BE2C (cell line): ENCODE data around the gene ORC3.

Experiments used
- DNase-seq: peaks from one replicate; pipeline ENCODE4 v3.0.0-alpha.2; 2020
- H3K27me3 ChIP-seq: fragments of 250-450 bp; sonication (Bioruptor Pico); 2 replicates; pipeline ENCODE4 v1.5.1; 2020; ENCODE audit warnings: mild to moderate bottlenecking
- H3K36me3 ChIP-seq: fragments of 250-450 bp; sonication (Bioruptor Pico); 2 replicates; pipeline ENCODE4 v1.5.1; 2020; ENCODE audit warnings: mild to moderate bottlenecking
- H3K4me1 ChIP-seq: fragments of 250-450 bp; sonication (Bioruptor Pico); 2 replicates; pipeline ENCODE4 v1.5.1; 2020
- H3K4me3 ChIP-seq: 2 replicates; pipeline ENCODE4 v1.5.1; 2011; ENCODE audit warnings: low read depth, low read length
- H3K9me3 ChIP-seq: fragments of 250-450 bp; sonication (Bioruptor Pico); 2 replicates; pipeline ENCODE4 v1.5.1; 2020
- TF ChIP-seq, protein P1 (sequence below): IDR thresholded peaks from 2 replicates; pipeline ENCODE4 v1.5.1; 2012; ENCODE audit warnings: mild to moderate bottlenecking, low read depth, low read length

The ORC3 gene

DNA sequence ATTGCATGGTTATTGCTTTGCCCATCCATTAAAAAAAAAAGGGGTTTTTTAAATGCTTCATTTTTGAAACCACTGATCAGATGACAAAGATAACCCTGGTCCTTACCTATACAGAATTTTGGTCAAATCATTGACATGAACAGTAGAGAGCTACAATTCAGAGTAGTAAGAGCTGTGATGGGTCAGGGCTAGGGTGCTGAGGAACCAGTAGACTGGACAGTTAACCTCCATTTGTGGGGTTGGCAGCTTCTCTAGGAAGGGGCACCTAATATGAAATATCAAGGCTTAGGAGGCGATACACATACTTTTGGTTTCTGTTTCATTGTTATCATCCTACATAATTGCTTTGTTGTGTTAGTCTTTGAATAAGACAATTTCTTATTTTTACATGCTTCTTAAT, 55.1 kb downstream of the ORC3 start:
- Histone ChIP-seq H3K27me3 (no peaks in the 10 kb centered on the region), H3K4me1 (no peaks in the 10 kb centered on the region), H3K36me3 (peaks cover 2% of the 10 kb centered on the region; the same call in 1 of the 2 replicates), H3K4me3 (no peak overlapping the region), H3K9me3 (no peaks in the 10 kb centered on the region)
- no peak for DNase-seq
- TF ChIP-seq, protein P1, sequence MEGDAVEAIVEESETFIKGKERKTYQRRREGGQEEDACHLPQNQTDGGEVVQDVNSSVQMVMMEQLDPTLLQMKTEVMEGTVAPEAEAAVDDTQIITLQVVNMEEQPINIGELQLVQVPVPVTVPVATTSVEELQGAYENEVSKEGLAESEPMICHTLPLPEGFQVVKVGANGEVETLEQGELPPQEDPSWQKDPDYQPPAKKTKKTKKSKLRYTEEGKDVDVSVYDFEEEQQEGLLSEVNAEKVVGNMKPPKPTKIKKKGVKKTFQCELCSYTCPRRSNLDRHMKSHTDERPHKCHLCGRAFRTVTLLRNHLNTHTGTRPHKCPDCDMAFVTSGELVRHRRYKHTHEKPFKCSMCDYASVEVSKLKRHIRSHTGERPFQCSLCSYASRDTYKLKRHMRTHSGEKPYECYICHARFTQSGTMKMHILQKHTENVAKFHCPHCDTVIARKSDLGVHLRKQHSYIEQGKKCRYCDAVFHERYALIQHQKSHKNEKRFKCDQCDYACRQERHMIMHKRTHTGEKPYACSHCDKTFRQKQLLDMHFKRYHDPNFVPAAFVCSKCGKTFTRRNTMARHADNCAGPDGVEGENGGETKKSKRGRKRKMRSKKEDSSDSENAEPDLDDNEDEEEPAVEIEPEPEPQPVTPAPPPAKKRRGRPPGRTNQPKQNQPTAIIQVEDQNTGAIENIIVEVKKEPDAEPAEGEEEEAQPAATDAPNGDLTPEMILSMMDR = no peak

DNA sequence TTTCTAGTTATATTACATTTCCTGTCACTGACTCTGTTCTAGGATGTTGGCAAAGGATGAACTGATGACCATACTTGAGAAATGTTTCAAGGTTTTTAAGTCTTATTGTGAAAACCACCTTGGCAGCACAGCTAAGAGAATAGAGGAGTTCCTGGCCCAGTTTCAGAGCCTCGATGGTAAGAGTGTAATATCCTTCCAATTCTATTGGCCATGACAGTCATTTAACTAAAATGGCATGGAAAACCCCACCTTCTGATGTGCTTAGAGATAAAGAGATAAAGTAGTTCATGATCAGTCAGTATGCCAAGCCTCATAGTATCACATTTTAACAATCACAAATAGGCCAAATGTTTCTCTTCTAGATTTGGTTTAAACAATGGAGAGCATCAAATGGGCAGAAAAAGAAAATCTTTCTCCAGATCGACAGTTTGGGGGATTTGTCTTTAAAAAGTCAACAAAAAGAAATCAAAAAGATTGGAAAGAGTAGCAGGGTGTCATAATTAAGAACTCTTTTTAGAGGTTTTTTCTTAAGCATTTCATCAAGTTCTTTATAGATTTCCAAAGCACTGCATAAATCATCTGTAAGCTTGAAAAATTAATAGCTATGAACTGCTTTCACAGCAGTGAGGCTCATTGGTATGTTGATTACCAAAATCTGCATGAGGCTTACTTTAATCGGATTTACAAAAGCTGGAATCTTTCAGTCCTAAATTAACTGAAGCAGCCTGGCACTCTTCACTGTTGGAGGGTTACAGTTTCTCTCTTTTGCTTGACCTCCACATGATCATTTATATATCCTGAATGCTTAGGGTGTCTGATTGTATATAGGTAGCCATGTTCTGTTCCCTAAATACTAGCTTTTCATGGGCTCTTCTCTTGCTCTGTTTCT, 63.4 kb downstream of the ORC3 start:
- H3K4me3 ChIP-seq = no peak overlapping the region
- no peaks in the 10 kb centered on the region for H3K27me3 ChIP-seq
- H3K9me3 ChIP-seq = no peaks in the 10 kb centered on the region
- no peak for DNase-seq
- H3K36me3 ChIP-seq = peaks cover 15% of the 10 kb centered on the region
- H3K4me1 ChIP-seq = no peaks in the 10 kb centered on the region
- TF ChIP-seq, protein P1 = no peak

DNA sequence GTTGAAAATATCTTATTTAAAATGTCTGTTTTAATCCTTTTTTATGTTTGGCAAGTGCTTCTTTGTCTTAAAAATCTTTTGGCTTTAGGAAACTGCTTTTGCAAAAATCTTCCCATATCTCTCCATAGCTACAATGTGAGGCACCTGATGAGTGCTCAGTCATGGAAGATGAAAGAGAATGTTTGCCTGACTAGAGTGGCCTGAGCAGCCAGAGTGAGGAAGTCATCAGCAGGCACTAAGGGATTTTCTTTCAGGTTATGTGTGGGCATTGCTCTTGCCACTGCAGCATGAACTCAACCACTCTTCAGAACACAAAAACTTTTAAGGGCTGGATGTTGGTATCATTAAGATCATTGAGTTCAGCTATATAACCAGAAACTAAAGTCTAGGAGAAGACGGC, 64.2 kb downstream of the ORC3 start:
- Histone ChIP-seq H3K4me3 (no peak overlapping the region), H3K9me3 (no peaks in the 10 kb centered on the region), H3K4me1 (no peaks in the 10 kb centered on the region), H3K36me3 (peaks cover 18% of the 10 kb centered on the region), H3K27me3 (no peaks in the 10 kb centered on the region)
- no peak for DNase-seq
- TF ChIP-seq, protein P1 = no peak

DNA sequence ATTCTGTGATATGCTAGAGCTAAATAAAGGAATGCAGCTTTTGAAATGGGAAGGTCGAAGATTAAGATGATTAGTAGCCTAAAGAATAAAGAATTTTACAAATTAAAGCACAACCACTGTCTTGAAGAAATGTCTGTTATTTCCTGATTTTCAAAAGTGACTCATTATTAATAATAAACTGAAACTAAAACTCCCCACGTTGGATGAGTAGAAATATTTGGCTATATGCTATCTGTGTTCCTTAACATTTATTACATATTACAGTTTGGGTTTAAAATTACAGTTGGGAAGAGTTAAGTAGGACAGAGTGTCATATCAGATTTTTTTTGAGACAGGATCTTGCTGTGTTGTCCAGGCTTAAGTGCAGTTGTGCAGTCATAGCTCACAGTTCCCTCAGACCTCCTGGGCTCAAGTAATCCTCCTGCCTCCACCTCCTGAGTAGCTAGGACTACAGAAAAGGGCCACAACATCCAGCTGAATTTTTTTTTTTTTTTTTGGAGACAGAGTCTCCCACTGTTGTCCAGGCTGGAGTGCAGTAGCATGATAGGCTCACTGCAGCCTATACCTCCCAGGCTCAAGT, 65.0 kb downstream of the ORC3 start:
- H3K36me3 ChIP-seq = peaks cover 18% of the 10 kb centered on the region
- TF ChIP-seq, protein P1 = no peak
- no peaks in the 10 kb centered on the region for H3K27me3 ChIP-seq
- no peaks in the 10 kb centered on the region for H3K4me1 ChIP-seq
- H3K4me3 ChIP-seq = no peak overlapping the region
- H3K9me3 ChIP-seq = no peaks in the 10 kb centered on the region
- DNase-seq = no peak

DNA sequence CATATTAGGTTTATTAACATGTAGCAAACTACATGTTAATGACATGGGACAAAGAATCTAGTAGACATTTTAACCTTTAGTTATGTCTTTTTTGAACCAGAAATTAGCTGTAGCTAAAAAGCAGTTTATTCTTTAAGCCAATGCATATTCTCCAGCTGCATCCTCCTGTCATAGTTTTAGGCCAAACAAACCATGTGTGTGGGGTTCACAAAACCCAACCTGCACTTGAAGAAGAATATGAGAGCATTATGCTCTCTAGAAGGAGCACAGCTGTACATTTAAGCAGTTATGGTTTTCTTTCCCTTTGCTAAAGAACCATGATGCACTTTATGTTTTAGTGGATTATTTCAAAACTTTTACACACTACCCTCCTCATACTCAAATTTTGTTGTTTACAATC, 65.9 kb downstream of the ORC3 start:
- no peak for DNase-seq
- Histone ChIP-seq H3K4me3 (no peak overlapping the region), H3K4me1 (no peaks in the 10 kb centered on the region), H3K36me3 (peaks cover 20% of the 10 kb centered on the region), H3K9me3 (no peaks in the 10 kb centered on the region), H3K27me3 (no peaks in the 10 kb centered on the region)
- TF ChIP-seq, protein P1 = no peak

DNA sequence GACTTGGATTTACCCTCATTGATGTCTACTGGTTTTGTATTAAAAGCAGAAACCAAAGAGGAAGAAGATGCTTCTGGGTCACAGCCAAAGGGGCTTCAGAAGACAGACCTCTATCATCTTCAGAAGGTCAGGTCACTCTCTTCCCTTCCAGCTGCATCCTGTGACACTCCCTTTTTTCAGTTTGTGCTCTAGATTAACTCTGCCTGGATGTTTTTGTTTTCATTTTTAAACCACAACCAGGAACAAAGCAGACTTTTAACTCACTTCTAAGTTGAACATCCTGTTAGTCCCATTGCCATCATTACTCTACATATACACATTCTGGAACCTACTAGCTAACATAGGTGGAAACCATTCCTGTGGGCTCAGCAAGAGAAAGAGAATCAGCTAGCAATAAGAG, 66.9 kb downstream of the ORC3 start:
- DNase-seq = no peak
- H3K4me1 ChIP-seq = no peaks in the 10 kb centered on the region
- TF ChIP-seq, protein P1 = no peak
- H3K36me3 ChIP-seq = peaks cover 24% of the 10 kb centered on the region
- no peak overlapping the region for H3K4me3 ChIP-seq
- no peaks in the 10 kb centered on the region for H3K27me3 ChIP-seq
- H3K9me3 ChIP-seq = no peaks in the 10 kb centered on the region
